IMR-90 (cell line): ENCODE results near the gene MIER2.

ENCODE experiments used
- BHLHE40 ChIP-seq: fragments of 150-350 bp; IDR thresholded peaks from 2 replicates; pipeline ENCODE4 v1.6.1; 2016; ENCODE audit warnings: mild to moderate bottlenecking, low read depth, low read length
- CHD1 ChIP-seq: IDR thresholded peaks from 2 replicates; pipeline ENCODE4 v1.6.1; 2012; ENCODE audit warnings: low read depth, low read length, improper control_type of control experiment
- MAZ ChIP-seq: IDR thresholded peaks from 2 replicates; pipeline ENCODE4 v1.6.1; 2012; ENCODE audit warnings: low read depth, mild to moderate bottlenecking, low read length, improper control_type of control experiment, moderate library complexity, borderline replicate concordance
- MXI1 ChIP-seq: IDR thresholded peaks from 2 replicates; pipeline ENCODE4 v1.6.1; 2012; ENCODE audit warnings: low read depth, mild to moderate bottlenecking, low read length, moderate library complexity, borderline replicate concordance
- POLR2A ChIP-seq: IDR thresholded peaks from 2 replicates; pipeline ENCODE4 v1.6.1; 2012; ENCODE audit warnings: mild to moderate bottlenecking, low read depth, low read length
- RAD21 ChIP-seq: IDR thresholded peaks from 2 replicates; pipeline ENCODE4 v1.6.1; 2012; ENCODE audit warnings: low read length, improper control_type of control experiment
- RFX5 ChIP-seq: IDR thresholded peaks from 2 replicates; pipeline ENCODE4 v1.8.0; 2012; ENCODE audit warnings: low read depth, mild to moderate bottlenecking, low read length, moderate library complexity
- TF ChIP-seq, protein P1 (sequence below): conservative IDR thresholded peaks from 2 replicates; pipeline ENCODE4 v1.5.1; 2012; ENCODE audit warnings: mild to moderate bottlenecking, low read depth, low read length, improper control_type of control experiment
- TF ChIP-seq, protein P2 (sequence below): fragments of 150-350 bp; IDR thresholded peaks from 2 replicates; pipeline ENCODE4 v1.6.1; 2016; ENCODE audit warnings: low read depth, mild to moderate bottlenecking, low read length, moderate library complexity, borderline replicate concordance

DNA sequence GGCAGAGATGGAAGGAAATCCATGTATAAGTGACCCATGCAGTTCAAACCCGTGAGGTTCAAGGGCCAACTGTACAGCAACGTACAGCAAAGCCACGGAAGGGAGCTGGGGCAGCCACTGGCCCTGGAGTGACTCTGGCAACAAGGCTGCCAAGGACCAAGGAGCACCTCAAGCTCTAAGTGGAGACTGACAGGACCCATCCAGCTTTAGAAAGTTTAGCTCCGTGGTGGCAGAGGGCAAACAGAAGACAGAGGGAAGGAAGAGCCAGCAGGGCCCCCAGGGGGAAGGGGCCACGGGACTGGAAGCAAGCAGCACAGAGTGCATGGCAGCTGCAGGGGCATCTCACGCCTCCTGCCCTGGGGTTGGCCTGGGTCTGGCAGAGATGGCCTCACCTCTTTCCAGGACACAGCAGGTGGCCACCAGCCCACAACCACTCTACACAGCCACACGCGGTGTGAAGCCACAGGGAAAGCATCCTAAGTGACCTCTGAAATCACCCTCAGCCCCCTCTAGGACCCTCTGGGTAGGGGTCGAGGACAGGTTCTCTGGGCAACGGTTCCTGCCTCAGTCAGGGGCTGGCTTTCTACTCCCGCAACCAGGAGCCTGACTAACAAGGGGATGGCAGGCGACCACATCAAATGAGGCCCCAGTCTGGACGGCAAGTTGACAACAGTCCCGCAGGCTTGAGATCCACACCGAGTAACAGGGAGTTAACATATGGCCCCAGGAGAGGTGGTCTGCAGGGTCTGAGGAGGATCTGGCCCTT is 3.8 kb downstream of the MIER2 start:
- TF ChIP-seq, protein P1, sequence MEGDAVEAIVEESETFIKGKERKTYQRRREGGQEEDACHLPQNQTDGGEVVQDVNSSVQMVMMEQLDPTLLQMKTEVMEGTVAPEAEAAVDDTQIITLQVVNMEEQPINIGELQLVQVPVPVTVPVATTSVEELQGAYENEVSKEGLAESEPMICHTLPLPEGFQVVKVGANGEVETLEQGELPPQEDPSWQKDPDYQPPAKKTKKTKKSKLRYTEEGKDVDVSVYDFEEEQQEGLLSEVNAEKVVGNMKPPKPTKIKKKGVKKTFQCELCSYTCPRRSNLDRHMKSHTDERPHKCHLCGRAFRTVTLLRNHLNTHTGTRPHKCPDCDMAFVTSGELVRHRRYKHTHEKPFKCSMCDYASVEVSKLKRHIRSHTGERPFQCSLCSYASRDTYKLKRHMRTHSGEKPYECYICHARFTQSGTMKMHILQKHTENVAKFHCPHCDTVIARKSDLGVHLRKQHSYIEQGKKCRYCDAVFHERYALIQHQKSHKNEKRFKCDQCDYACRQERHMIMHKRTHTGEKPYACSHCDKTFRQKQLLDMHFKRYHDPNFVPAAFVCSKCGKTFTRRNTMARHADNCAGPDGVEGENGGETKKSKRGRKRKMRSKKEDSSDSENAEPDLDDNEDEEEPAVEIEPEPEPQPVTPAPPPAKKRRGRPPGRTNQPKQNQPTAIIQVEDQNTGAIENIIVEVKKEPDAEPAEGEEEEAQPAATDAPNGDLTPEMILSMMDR, result no peak
- TF ChIP-seq POLR2A, result no peak
- TF ChIP-seq, protein P2, sequence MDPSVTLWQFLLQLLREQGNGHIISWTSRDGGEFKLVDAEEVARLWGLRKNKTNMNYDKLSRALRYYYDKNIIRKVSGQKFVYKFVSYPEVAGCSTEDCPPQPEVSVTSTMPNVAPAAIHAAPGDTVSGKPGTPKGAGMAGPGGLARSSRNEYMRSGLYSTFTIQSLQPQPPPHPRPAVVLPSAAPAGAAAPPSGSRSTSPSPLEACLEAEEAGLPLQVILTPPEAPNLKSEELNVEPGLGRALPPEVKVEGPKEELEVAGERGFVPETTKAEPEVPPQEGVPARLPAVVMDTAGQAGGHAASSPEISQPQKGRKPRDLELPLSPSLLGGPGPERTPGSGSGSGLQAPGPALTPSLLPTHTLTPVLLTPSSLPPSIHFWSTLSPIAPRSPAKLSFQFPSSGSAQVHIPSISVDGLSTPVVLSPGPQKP, result no peak
- TF ChIP-seq BHLHE40, result no peak
- no peak for TF ChIP-seq RFX5
- TF ChIP-seq RAD21, result no peak
- TF ChIP-seq MAZ, result no peak
- no peak for TF ChIP-seq MXI1
- TF ChIP-seq CHD1, result no peak
